OCI-LY7 (cell line): ENCODE data around the gene SAP25. TPM values are rescaled to one million over a fixed set of nuclear protein-coding genes. Genes with fewer than 3 reads are reported as not detected.

Source experiments
- BruUV-seq: library from RNA; stranded (reverse); fragments of 400-500 nt; replicated peaks from 2 replicates; lab custom pipeline; 2021; lab: Mats Ljungman, UMichigan
- CTCF ChIA-PET: fragments of 300-600 bp; sonication (Branson Sonifier 250); formaldehyde crosslinking; loops from one replicate; lab custom pipeline; 2022; ENCODE audit warnings: antibody characterized with exemption; ENCODE audit not compliant: unreplicated experiment; lab: Charles Lee
- POLR2A ChIA-PET: fragments of 300-600 bp; sonication (Branson Sonifier 250); formaldehyde crosslinking; loops from one replicate; lab custom pipeline; 2022; ENCODE audit warnings: antibody characterized with exemption; lab: Charles Lee
- DNase-seq: peaks from one replicate; pipeline ENCODE4 v3.0.0-alpha.2; 2015; ENCODE audit warnings: low spot score
- H2AFZ ChIP-seq: fragments of 200-600 bp; sonication (generic), shearing (Covaris generic); 2 replicates; pipeline ENCODE4 v1.6.1; 2014; ENCODE audit warnings: mild to moderate bottlenecking, antibody characterized with exemption, low read length, moderate library complexity
- H3K27ac ChIP-seq: fragments of 200-600 bp; sonication (generic); 2 replicates; pipeline ENCODE4 v1.5.1; 2014; ENCODE audit warnings: mixed run types, low read depth, mild to moderate bottlenecking, moderate library complexity, low read length, inconsistent platforms; ENCODE audit not compliant: poor library complexity, severe bottlenecking
- H3K36me3 ChIP-seq: fragments of 200-600 bp; sonication (generic); 2 replicates; pipeline ENCODE4 v1.6.1; 2014; ENCODE audit warnings: mild to moderate bottlenecking, antibody characterized with exemption, low read length, moderate library complexity, mixed read lengths; ENCODE audit not compliant: insufficient read depth
- H3K4me1 ChIP-seq: fragments of 200-600 bp; sonication (generic); 2 replicates; pipeline ENCODE4 v1.5.1; 2014; ENCODE audit warnings: mild to moderate bottlenecking, low read length; ENCODE audit not compliant: insufficient read depth, poor library complexity, severe bottlenecking
- H3K4me2 ChIP-seq: fragments of 200-600 bp; sonication (generic); 2 replicates; pipeline ENCODE4 v1.6.1; 2014; ENCODE audit warnings: mild to moderate bottlenecking, low read length
- H3K4me3 ChIP-seq: fragments of 200-600 bp; sonication (generic); 2 replicates; pipeline ENCODE4 v1.5.1; 2014; ENCODE audit warnings: mild to moderate bottlenecking, low read depth, low read length; ENCODE audit not compliant: poor library complexity, severe bottlenecking
- H3K79me2 ChIP-seq: fragments of 200-600 bp; sonication (generic); 2 replicates; pipeline ENCODE4 v1.6.1; 2016; ENCODE audit warnings: low read depth, mild to moderate bottlenecking, low read length, moderate library complexity, mixed read lengths; ENCODE audit not compliant: insufficient read depth
- H3K9me2 ChIP-seq: fragments of 200-600 bp; sonication (generic); 2 replicates; pipeline ENCODE4 v1.6.1; 2016; ENCODE audit warnings: mild to moderate bottlenecking, low read length, mixed read lengths; ENCODE audit not compliant: insufficient read depth
- H3K9me3 ChIP-seq: fragments of 200-600 bp; sonication (generic); 2 replicates; pipeline ENCODE4 v1.6.1; 2014; ENCODE audit warnings: mild to moderate bottlenecking, mixed run types, low read length, mixed read lengths
- H4K20me1 ChIP-seq: fragments of 200-600 bp; sonication (generic); 2 replicates; pipeline ENCODE4 v1.6.1; 2014; ENCODE audit warnings: mild to moderate bottlenecking, antibody characterized with exemption, low read length, moderate library complexity, mixed read lengths; ENCODE audit not compliant: insufficient read depth
- CTCF ChIP-seq: fragments of 200-600 bp; sonication (generic); conservative IDR thresholded peaks from 2 replicates; pipeline ENCODE4 v1.5.1; 2014; ENCODE audit warnings: mild to moderate bottlenecking, antibody characterized with exemption, low read length, moderate library complexity, mixed read lengths
- EZH2phosphoT487 ChIP-seq: fragments of 200-600 bp; sonication (generic); IDR thresholded peaks from 2 replicates; pipeline ENCODE4 v1.6.1; 2018; ENCODE audit warnings: low read depth, borderline replicate concordance, mild to moderate bottlenecking, mixed run types, antibody characterized with exemption, low read length, moderate library complexity, mixed read lengths
- intact Hi-C: fragments of 100-400 bp; cut with micrococcal nuclease; formaldehyde crosslinking; loops from one replicate; pipeline ENCODE4 v1.10.0; 2022; ENCODE audit not compliant: unreplicated experiment
- total RNA-seq, 2 experiments: library from RNA; depleted of rRNA in 1 of 2; stranded (reverse); fragments of >200 nt in 1 of 2; shearing (Covaris generic) in 1 of 2; gene quantifications; 2 replicates each; pipeline ENCODE4 v1.2.3, GENCODE V29; 2014 to 2022

Gene SAP25
- total RNA-seq, 2 experiments from 2014 or later = 1.5 to 12.7 TPM

DNA sequence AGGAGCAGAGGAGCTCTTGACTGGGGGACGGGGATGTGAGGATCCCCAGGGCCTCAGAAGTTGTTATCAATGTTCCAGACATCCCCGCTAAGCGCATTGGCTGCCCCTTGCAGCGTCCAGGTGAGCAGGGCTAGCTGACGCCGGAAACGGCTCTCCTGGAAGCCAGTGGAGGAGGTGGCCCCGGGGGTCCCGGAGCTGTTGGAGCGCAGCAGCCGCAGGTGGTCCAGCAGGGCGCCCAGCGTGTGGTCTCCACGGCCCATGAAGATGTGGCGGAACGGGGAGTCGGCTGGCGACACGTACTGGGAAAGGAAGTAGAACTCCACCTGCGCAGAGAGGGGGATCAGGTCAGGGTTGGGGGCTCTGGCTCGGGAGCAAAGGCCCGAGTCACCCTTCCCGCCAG, 47.1 kb upstream of the SAP25 start:
- no peak overlapping the region for H3K4me2 ChIP-seq
- POLR2A ChIA-PET = interaction anchor here (1.9 to 2.0 kb wide), 2 partner anchors 8 to 18 kb away, joined by 4 to 6 read pairs; partner anchors contain the start of gene MOSPD3
- CTCF ChIA-PET = no interaction called here
- no peak for TF ChIP-seq CTCF
- no peak for TF ChIP-seq EZH2phosphoT487
- H2AFZ ChIP-seq = no peak overlapping the region
- DNase-seq = no peak
- no peak overlapping the region for H3K27ac ChIP-seq
- no peaks in the 10 kb centered on the region for H3K4me1 ChIP-seq
- no peaks in the 10 kb centered on the region for H3K79me2 ChIP-seq
- intact Hi-C loops = no loop called here
- no peaks in the 10 kb centered on the region for H3K9me2 ChIP-seq
- H3K36me3 ChIP-seq = no peaks in the 10 kb centered on the region
- H4K20me1 ChIP-seq = no peaks in the 10 kb centered on the region
- no TSS peak for BruUV-seq
- no peak overlapping the region for H3K4me3 ChIP-seq
- H3K9me3 ChIP-seq = no peaks in the 10 kb centered on the region

DNA sequence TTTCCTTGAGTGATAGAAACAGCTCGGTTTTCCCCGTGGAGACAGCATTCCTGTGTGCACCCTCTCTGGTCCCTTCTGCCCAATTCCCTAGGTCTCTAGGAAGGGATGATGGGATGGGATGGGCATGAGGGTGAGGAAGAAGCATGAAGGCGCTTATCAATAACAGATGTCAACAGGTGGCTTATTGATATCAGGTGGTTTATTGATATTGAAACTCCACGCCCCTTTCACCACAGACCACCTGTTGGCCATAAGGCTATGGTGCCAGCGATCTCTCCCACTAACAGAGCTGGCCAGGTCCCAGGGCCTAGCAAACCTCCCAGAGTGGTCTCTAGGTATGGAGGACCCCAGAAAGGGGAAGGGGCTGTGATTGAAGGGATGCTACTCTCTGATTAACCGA, 46.5 kb upstream of the SAP25 start:
- CTCF ChIA-PET = no interaction called here
- Histone ChIP-seq H2AFZ (no peak overlapping the region), H3K79me2 (no peaks in the 10 kb centered on the region), H3K36me3 (no peaks in the 10 kb centered on the region), H3K4me3 (no peak overlapping the region), H3K4me2 (no peak overlapping the region), H3K27ac (no peak overlapping the region), H3K9me2 (no peaks in the 10 kb centered on the region), H3K4me1 (no peaks in the 10 kb centered on the region), H4K20me1 (no peaks in the 10 kb centered on the region), H3K9me3 (no peaks in the 10 kb centered on the region)
- TF ChIP-seq EZH2phosphoT487 (no peak), CTCF (no peak)
- intact Hi-C loops = no loop called here
- POLR2A ChIA-PET = interaction anchor here (0.6 to 2.0 kb wide), 2 partner anchors 8 to 90 kb away, joined by 3 to 6 read pairs; partner anchors contain the start of gene MOSPD3
- DNase-seq = no peak
- no TSS peak for BruUV-seq

DNA sequence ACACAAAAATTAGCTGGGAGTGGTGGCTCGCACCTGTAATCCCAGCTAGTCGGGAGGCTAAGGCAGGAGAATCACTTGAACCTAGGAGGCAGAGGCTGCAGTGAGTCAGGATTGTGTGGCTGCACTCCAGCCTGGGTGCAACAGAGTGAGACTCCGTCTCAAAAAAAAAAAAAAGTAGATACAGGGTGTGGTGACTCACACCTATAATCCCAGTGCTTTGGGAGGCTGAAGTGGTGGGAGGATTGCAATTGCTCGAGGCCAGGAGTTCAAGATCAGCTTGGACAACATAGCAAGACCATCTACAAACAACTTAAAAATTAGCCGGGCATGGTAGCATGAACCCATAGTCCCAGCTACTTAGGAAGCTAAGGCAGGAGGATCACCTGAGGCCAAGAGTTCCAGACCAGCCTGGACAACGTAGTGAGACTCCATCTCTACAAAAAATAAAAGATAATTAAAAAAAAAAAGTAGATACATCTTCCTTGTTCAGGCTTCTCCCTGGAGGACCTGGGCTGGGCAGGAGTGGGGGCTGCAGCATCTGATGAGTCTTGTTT, 40.7 kb upstream of the SAP25 start:
- H3K4me2 ChIP-seq = no peak overlapping the region
- peaks cover 9% of the 10 kb centered on the region for H3K4me1 ChIP-seq
- H2AFZ ChIP-seq = no peak overlapping the region
- DNase-seq = no peak
- H3K4me3 ChIP-seq = no peak overlapping the region
- BruUV-seq = no TSS peak
- H3K27ac ChIP-seq = no peak overlapping the region
- ChIA-PET CTCF (no interaction called here), POLR2A (no interaction called here)
- H3K79me2 ChIP-seq = no peaks in the 10 kb centered on the region
- no peak for TF ChIP-seq CTCF
- no peak for TF ChIP-seq EZH2phosphoT487
- H4K20me1 ChIP-seq = no peaks in the 10 kb centered on the region
- intact Hi-C loops = no loop called here
- H3K9me3 ChIP-seq = no peaks in the 10 kb centered on the region
- H3K36me3 ChIP-seq = no peaks in the 10 kb centered on the region
- no peaks in the 10 kb centered on the region for H3K9me2 ChIP-seq
